OCI-LY1 (cell line): ENCODE results near the gene SLC12A7.

Source experiments
- H2AFZ ChIP-seq: fragments of 200-600 bp; sonication (generic), shearing (Covaris generic); 2 replicates; pipeline ENCODE4 v1.6.0; 2014; ENCODE audit warnings: antibody characterized with exemption, mild to moderate bottlenecking, low read length
- H3F3A ChIP-seq: fragments of 200-600 bp; sonication (generic), shearing (Covaris generic); 2 replicates; pipeline ENCODE4 v1.6.0; 2014; ENCODE audit warnings: mild to moderate bottlenecking, antibody characterized with exemption, low read length, moderate library complexity; ENCODE audit not compliant: insufficient read depth
- H3K27ac ChIP-seq: fragments of 200-600 bp; sonication (generic); 2 replicates; pipeline ENCODE4 v1.5.1; 2014; ENCODE audit warnings: low read length, mixed run types, mild to moderate bottlenecking, low read depth; ENCODE audit not compliant: poor library complexity, severe bottlenecking
- H3K27me3 ChIP-seq: fragments of 200-600 bp; sonication (generic); 2 replicates; pipeline ENCODE4 v1.6.0; 2014; ENCODE audit warnings: antibody characterized with exemption, mild to moderate bottlenecking, low read length, moderate library complexity; ENCODE audit not compliant: insufficient read depth
- H3K36me3 ChIP-seq: fragments of 200-600 bp; sonication (generic); 2 replicates; pipeline ENCODE4 v1.6.1; 2014; ENCODE audit warnings: mild to moderate bottlenecking, antibody characterized with exemption, low read length, moderate library complexity, mixed read lengths; ENCODE audit not compliant: insufficient read depth
- H3K4me1 ChIP-seq: fragments of 200-600 bp; sonication (generic); 2 replicates; pipeline ENCODE4 v1.5.1; 2014; ENCODE audit warnings: mild to moderate bottlenecking, low read length, moderate library complexity; ENCODE audit not compliant: insufficient read depth, severe bottlenecking
- H3K4me2 ChIP-seq: fragments of 200-600 bp; sonication (generic), shearing (Covaris generic); 2 replicates; pipeline ENCODE4 v1.6.1; 2014; ENCODE audit warnings: low read length
- H3K4me3 ChIP-seq: fragments of 200-600 bp; sonication (generic); 2 replicates; pipeline ENCODE4 v1.5.1; 2014; ENCODE audit warnings: low read length, low read depth, mild to moderate bottlenecking, mixed read lengths; ENCODE audit not compliant: poor library complexity, severe bottlenecking
- H3K79me2 ChIP-seq: fragments of 200-600 bp; shearing (Covaris generic); 2 replicates; pipeline ENCODE4 v1.6.1; 2016; ENCODE audit warnings: mixed run types, low read length, mixed read lengths; ENCODE audit not compliant: insufficient read depth
- H3K9ac ChIP-seq: fragments of 200-600 bp; sonication (generic), shearing (Covaris generic); 2 replicates; pipeline ENCODE4 v1.6.1; 2014; ENCODE audit warnings: mild to moderate bottlenecking, low read length, mixed read lengths
- H3K9me2 ChIP-seq: fragments of 200-600 bp; sonication (generic), shearing (Covaris generic); 2 replicates; pipeline ENCODE4 v1.6.1; 2014; ENCODE audit warnings: low read depth, mild to moderate bottlenecking, low read length, mixed read lengths
- H3K9me3 ChIP-seq: fragments of 200-600 bp; shearing (Covaris generic); 2 replicates; pipeline ENCODE4 v1.6.1; 2014; ENCODE audit warnings: low read length, mixed read lengths
- H4K20me1 ChIP-seq: fragments of 200-600 bp; sonication (generic), shearing (Covaris generic); 2 replicates; pipeline ENCODE4 v1.6.0; 2016; ENCODE audit warnings: mild to moderate bottlenecking, low read length; ENCODE audit not compliant: insufficient read depth
- CTCF ChIP-seq: fragments of 200-600 bp; sonication (generic), shearing (Covaris generic); IDR thresholded peaks from 2 replicates; pipeline ENCODE4 v1.5.1; 2017; ENCODE audit warnings: mild to moderate bottlenecking, antibody characterized with exemption, low read length, moderate library complexity, mixed read lengths
- EZH2 ChIP-seq: fragments of 200-600 bp; sonication (generic), shearing (Covaris generic); IDR thresholded peaks from 2 replicates; pipeline ENCODE4 v1.8.0; 2017; ENCODE audit warnings: borderline replicate concordance, mixed run types, mild to moderate bottlenecking, antibody characterized with exemption, low read length, moderate library complexity, mixed read lengths

SLC12A7 gene

GRCh38 chr5:1093361-1093760, 18.5 kb downstream of the SLC12A7 start:
- H3K27ac ChIP-seq = no peak overlapping the region
- no peaks in the 10 kb centered on the region for H3F3A ChIP-seq
- H3K79me2 ChIP-seq = no peaks in the 10 kb centered on the region
- H3K9me2 ChIP-seq = no peaks in the 10 kb centered on the region
- no peak overlapping the region for H3K9ac ChIP-seq
- no peaks in the 10 kb centered on the region for H3K9me3 ChIP-seq
- no peaks in the 10 kb centered on the region for H3K36me3 ChIP-seq
- H3K27me3 ChIP-seq = peaks cover 7% of the 10 kb centered on the region; the same call in 1 of the 2 replicates
- no peaks in the 10 kb centered on the region for H3K4me1 ChIP-seq
- H2AFZ ChIP-seq = no peak overlapping the region
- TF ChIP-seq EZH2 (no peak), CTCF (no peak)
- H4K20me1 ChIP-seq = no peaks in the 10 kb centered on the region
- H3K4me3 ChIP-seq = no peak overlapping the region
- no peak overlapping the region for H3K4me2 ChIP-seq

- Histone ChIP-seq H4K20me1 (no peaks in the 10 kb centered on the region), H3K27ac (no peak overlapping the region), H3K9me2 (no peaks in the 10 kb centered on the region), H3K36me3 (no peaks in the 10 kb centered on the region), H3K9ac (no peak overlapping the region), H3F3A (no peaks in the 10 kb centered on the region), H2AFZ (no peak overlapping the region), H3K4me3 (no peak overlapping the region), H3K4me1 (no peaks in the 10 kb centered on the region), H3K79me2 (no peaks in the 10 kb centered on the region), H3K9me3 (no peaks in the 10 kb centered on the region), H3K4me2 (no peak overlapping the region), H3K27me3 (peaks cover 7% of the 10 kb centered on the region; the same call in 1 of the 2 replicates)
- TF ChIP-seq EZH2 = no peak
- TF ChIP-seq CTCF = no peak
Measured at GRCh38 chr5:1092122-1092521, 19.7 kb downstream of the SLC12A7 start.

GRCh38 chr5:1091632-1092031, 20.2 kb downstream of the SLC12A7 start:
- Histone ChIP-seq H3K4me3 (no peak overlapping the region), H3K9ac (no peak overlapping the region), H3K27ac (no peak overlapping the region), H3F3A (no peaks in the 10 kb centered on the region), H3K79me2 (no peaks in the 10 kb centered on the region), H3K4me1 (no peaks in the 10 kb centered on the region), H3K9me2 (no peaks in the 10 kb centered on the region), H3K27me3 (peaks cover 7% of the 10 kb centered on the region; the same call in 1 of the 2 replicates), H4K20me1 (no peaks in the 10 kb centered on the region), H2AFZ (no peak overlapping the region), H3K4me2 (no peak overlapping the region), H3K9me3 (no peaks in the 10 kb centered on the region), H3K36me3 (no peaks in the 10 kb centered on the region)
- TF ChIP-seq CTCF = no peak
- no peak for TF ChIP-seq EZH2
